Hepatocyte (in vitro differentiated cells): Measurements from ENCODE around the gene CARD18.
"Not testable (repeated sequence)": the region's sequence is repeated elsewhere in the genome, so short reads cannot be mapped to it uniquely, and the experiment has no call there.

ENCODE experiments used
- EZH2 ChIP-seq: fragments of 200-600 bp; sonication (generic); IDR thresholded peaks from 2 replicates; pipeline ENCODE4 v1.6.1; 2016; ENCODE audit warnings: antibody characterized with exemption, mild to moderate bottlenecking, borderline replicate concordance
- EZH2phosphoT487 ChIP-seq: fragments of 200-600 bp; sonication (generic); IDR thresholded peaks from one replicate; pipeline ENCODE4 v1.6.1; 2018; ENCODE audit warnings: antibody characterized with exemption, mild to moderate bottlenecking, low read depth, moderate library complexity; ENCODE audit not compliant: unreplicated experiment, severe bottlenecking
- TF ChIP-seq, protein P1 (sequence below): fragments of 200-600 bp; sonication (generic); IDR thresholded peaks from 2 replicates; pipeline ENCODE4 v1.5.1; 2016; ENCODE audit warnings: antibody characterized with exemption, mild to moderate bottlenecking; ENCODE audit not compliant: poor library complexity

DNA sequence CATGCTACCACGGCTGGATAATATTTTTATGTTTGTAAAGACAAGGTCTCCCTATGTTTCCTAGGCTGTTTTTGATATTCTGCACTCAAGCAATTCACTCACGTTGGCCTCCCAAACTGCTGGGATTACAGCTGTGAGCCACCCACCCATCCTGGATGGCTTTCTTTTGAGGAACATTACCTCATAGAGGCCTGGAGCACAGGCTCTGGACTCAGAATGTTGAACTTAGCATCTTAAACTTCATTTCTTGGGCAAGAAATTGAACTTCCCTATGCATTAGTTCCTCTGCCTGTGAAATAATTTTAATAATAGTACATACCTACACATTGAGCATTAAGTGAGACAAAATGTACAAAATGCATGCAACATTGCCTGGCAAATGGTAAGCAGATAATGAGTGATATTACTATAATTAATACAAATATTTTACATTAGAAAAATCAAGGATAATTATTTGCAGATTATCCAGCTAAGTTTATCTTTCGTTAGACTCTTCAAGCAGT is 37.4 kb downstream of the CARD18 start:
- TF ChIP-seq EZH2, EZH2phosphoT487: not testable (repeated sequence)
- TF ChIP-seq, protein P1, sequence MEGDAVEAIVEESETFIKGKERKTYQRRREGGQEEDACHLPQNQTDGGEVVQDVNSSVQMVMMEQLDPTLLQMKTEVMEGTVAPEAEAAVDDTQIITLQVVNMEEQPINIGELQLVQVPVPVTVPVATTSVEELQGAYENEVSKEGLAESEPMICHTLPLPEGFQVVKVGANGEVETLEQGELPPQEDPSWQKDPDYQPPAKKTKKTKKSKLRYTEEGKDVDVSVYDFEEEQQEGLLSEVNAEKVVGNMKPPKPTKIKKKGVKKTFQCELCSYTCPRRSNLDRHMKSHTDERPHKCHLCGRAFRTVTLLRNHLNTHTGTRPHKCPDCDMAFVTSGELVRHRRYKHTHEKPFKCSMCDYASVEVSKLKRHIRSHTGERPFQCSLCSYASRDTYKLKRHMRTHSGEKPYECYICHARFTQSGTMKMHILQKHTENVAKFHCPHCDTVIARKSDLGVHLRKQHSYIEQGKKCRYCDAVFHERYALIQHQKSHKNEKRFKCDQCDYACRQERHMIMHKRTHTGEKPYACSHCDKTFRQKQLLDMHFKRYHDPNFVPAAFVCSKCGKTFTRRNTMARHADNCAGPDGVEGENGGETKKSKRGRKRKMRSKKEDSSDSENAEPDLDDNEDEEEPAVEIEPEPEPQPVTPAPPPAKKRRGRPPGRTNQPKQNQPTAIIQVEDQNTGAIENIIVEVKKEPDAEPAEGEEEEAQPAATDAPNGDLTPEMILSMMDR: not testable (repeated sequence)
